H1 (cell line): ENCODE results near the gene TNS1. TPM values are rescaled to one million over a fixed set of nuclear protein-coding genes. Genes with fewer than 3 reads are reported as not detected.

Experiments
- CTCF ChIP-seq, 3 experiments: IDR thresholded peaks; 1 replicate in 2 of 3; 2 replicates in 1 of 3; pipeline versions ENCODE4 v1.5.1 to v1.6.1; 2011; ENCODE audit warnings: low read length in 3 of 3, mild to moderate bottlenecking in 3 of 3, inconsistent platforms in 2 of 3, low read depth in 1 of 3, moderate library complexity in 1 of 3; ENCODE audit not compliant: insufficient read depth in 1 of 3; ENCODE audit errors: control extremely low read depth in 1 of 3
- POLR2A ChIP-seq, 2 experiments: IDR thresholded peaks; 1 replicate in 1 of 2; 2 replicates in 1 of 2; pipeline ENCODE4 v1.6.1; 2011; ENCODE audit warnings: low read depth in 2 of 2, low read length in 2 of 2, mild to moderate bottlenecking in 2 of 2; ENCODE audit errors: control extremely low read depth in 1 of 2
- SIRT6 ChIP-seq: IDR thresholded peaks from one replicate; pipeline ENCODE4 v1.7.1; 2012; ENCODE audit warnings: low read length, inconsistent platforms
- polyA plus RNA-seq, 7 experiments: library from polyadenylated mRNA; depleted of rRNA in 3 of 7; stranded (reverse) in 5 of 7; unstranded in 2 of 7; fragments of >200 nt in 5 of 7; fragments of 200-250 nt in 2 of 7; gene quantifications; 1 replicate in 5 of 7; 2 replicates in 1 of 7; 4 replicates in 1 of 7; pipeline versions ENCODE4 v1.2.1 to v1.2.3, GENCODE V29; 2011 to 2013; ENCODE audit warnings: missing spikeins in 2 of 7, mixed read lengths in 2 of 7
- total RNA-seq: library from RNA; stranded (reverse); fragmentation: NEBNext Ultra II Directional; extraction: Animal tissue kit (Norgen Biotek cat#: 25700); gene quantifications from 2 replicates; pipeline ENCODE4 v1.2.1, GENCODE V29; 2021

Gene TNS1
- total and polyA plus RNA-seq, 2 of the 8 experiments (the other 6 are each of a cell fraction or from before 2014, with no cell fraction given), result 1.5 to 5.1 TPM

GRCh38 chr2:217825469-217826235 lies 177.1 kb downstream of the TNS1 start (continued):
- TF ChIP-seq CTCF (IDR thresholded peaks at IDR 0.05; ENCODE audit: control extremely low read depth in 1 of 3, insufficient read depth in 1 of 3, low read depth in 1 of 3, low read length in 3 of 3) (no peak), POLR2A (IDR thresholded peaks at IDR 0.05; ENCODE audit: control extremely low read depth in 1 of 2, low read depth in 2 of 2, low read length in 2 of 2) (no peak), SIRT6 (no peak)
